Mesothelial cell of epicardium (in vitro differentiated cells): ENCODE results near the gene C10orf90. TPM values are rescaled to one million over a fixed set of nuclear protein-coding genes. Genes with fewer than 3 reads are reported as not detected.

Experiments
- DNase-seq, 2 experiments: peaks; one replicate each; pipeline ENCODE4 v3.0.0; 2021; ENCODE audit warnings: low spot score in 2 of 2; ENCODE audit not compliant: unreplicated experiment in 2 of 2
- H3K27ac Mint-ChIP-seq: 2 replicates; pipeline ENCODE4 v1.8.0; 2021; ENCODE audit warnings: mixed read lengths
- H3K27me3 Mint-ChIP-seq: 2 replicates; pipeline ENCODE4 v1.8.0; 2021; ENCODE audit warnings: low read depth, mixed read lengths
- H3K36me3 Mint-ChIP-seq: 2 replicates; pipeline ENCODE4 v1.8.0; 2021; ENCODE audit warnings: mixed read lengths
- H3K4me1 Mint-ChIP-seq: 2 replicates; pipeline ENCODE4 v1.8.0; 2021; ENCODE audit warnings: mixed read lengths
- H3K4me3 Mint-ChIP-seq: 2 replicates; pipeline ENCODE4 v1.8.0; 2021; ENCODE audit warnings: mild to moderate bottlenecking, moderate library complexity, mixed read lengths
- H3K9me3 Mint-ChIP-seq: 2 replicates; pipeline ENCODE4 v1.8.0; 2021; ENCODE audit warnings: mixed read lengths
- total RNA-seq: library from RNA; stranded (reverse); gene quantifications from 3 replicates; pipeline ENCODE4 v1.2.1, GENCODE V29; 2021
- TF ChIP-seq, protein P1 (sequence below): fragments of 200-600 bp; sonication (generic); IDR thresholded peaks from one replicate; pipeline ENCODE4 v1.5.0; 2021; ENCODE audit warnings: antibody characterized with exemption; ENCODE audit not compliant: unreplicated experiment

Gene C10orf90, protein sequence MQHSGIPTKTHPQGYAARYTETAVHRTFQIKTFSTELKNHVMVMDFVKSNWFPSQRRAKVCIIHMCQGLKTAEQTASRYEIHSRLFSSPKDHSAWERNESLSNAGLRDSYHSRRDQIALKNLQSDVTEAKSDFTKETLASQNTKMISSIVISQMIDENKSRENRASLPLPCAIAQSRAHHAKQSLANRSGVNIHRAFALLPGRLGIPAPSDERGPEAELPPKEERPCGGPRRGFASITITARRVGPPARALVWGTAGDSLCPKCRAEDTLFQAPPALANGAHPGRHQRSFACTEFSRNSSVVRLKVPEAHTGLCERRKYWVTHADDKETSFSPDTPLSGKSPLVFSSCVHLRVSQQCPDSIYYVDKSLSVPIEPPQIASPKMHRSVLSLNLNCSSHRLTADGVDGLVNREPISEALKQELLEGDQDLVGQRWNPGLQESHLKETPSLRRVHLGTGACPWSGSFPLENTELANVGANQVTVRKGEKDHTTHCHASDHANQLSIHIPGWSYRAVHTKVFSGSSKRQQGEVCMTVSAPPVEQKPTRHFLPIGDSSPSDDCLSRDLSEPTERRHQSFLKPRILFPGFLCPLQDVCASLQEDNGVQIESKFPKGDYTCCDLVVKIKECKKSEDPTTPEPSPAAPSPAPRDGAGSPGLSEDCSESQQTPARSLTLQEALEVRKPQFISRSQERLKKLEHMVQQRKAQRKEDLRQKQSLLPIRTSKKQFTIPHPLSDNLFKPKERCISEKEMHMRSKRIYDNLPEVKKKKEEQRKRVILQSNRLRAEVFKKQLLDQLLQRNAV
- total RNA-seq: not detected in 3 replicates

DNA sequence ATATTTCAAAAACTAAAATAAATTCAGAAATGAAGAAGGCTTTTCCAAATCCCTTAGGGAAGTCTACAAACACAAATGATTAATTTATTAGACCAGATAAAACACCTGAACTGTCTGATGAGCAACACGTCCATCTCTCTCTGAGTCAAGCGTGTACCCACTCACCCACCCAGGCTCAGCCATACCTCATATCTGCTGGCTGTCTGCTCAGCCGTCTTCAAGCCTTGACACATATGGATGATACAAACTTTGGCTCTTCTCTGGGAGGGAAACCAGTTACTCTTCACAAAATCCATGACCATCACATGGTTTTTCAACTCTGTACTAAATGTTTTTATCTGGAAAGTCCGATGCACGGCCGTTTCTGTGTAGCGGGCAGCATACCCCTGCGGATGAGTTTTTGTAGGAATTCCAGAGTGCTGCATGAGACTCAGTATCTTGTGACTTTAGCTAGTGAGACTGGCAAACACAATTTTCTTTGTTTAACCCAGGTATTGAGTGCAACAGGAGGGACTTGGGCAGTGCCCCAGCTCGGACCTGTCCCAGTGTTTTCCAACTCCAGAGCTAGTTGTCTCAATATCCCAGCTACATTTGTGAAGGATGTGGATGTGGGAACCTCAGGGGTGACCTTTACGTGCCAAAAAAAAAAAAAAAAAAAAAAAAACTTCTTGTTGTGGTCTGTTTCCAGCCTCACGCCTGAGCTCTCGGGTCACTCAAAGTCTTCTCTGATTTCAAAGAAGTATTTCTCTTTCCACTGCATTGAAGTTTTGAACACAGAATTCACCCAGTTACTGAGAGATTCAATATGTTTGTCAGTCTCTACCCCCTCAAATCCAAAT lies at the start of gene C10orf90:
Gene C10orf90 (minus strand): TSS at position 638 of the 839 bp plus-strand sequence. CDS start 213 bp downstream, at position 425.
- no peak within 1 kb of the TSS for H3K4me3 Mint-ChIP-seq
- H3K9me3 Mint-ChIP-seq: no peaks in the 10 kb centered on the region
- H3K4me1 Mint-ChIP-seq: peaks cover 7% of the 10 kb centered on the region
- no peak for DNase-seq
- peaks cover 10% of the 10 kb centered on the region for H3K27me3 Mint-ChIP-seq
- TF ChIP-seq, protein P1, sequence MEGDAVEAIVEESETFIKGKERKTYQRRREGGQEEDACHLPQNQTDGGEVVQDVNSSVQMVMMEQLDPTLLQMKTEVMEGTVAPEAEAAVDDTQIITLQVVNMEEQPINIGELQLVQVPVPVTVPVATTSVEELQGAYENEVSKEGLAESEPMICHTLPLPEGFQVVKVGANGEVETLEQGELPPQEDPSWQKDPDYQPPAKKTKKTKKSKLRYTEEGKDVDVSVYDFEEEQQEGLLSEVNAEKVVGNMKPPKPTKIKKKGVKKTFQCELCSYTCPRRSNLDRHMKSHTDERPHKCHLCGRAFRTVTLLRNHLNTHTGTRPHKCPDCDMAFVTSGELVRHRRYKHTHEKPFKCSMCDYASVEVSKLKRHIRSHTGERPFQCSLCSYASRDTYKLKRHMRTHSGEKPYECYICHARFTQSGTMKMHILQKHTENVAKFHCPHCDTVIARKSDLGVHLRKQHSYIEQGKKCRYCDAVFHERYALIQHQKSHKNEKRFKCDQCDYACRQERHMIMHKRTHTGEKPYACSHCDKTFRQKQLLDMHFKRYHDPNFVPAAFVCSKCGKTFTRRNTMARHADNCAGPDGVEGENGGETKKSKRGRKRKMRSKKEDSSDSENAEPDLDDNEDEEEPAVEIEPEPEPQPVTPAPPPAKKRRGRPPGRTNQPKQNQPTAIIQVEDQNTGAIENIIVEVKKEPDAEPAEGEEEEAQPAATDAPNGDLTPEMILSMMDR: no peak
- no peak within 1 kb of the TSS for H3K27ac Mint-ChIP-seq
- no peaks in the 10 kb centered on the region for H3K36me3 Mint-ChIP-seq

DNA sequence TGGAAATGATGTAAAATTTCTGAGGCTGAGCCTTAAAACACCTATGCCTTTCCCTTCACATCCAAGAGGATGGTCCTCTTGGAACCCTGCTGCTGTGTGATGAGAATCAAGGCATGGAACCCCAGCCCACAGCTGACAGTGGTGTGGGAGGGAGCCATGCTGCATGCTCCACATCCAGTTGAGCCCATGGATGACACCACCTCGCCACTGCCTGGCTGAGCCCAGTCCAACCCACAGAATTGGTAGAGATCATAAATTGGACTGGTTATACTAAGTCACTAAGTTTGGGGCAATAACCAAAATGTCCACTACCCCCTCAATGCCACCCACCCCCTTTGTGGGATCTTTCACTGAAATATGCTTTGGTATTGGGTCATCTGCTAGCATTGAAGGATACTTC lies 45.9 kb upstream of the C10orf90 start:
- no peak overlapping the region for H3K27ac Mint-ChIP-seq
- no peak overlapping the region for H3K4me3 Mint-ChIP-seq
- H3K36me3 Mint-ChIP-seq: no peaks in the 10 kb centered on the region
- H3K9me3 Mint-ChIP-seq: peaks cover 8% of the 10 kb centered on the region
- no peaks in the 10 kb centered on the region for H3K4me1 Mint-ChIP-seq
- TF ChIP-seq, protein P1: no peak
- no peak for DNase-seq
- H3K27me3 Mint-ChIP-seq: peaks cover 48% of the 10 kb centered on the region

DNA sequence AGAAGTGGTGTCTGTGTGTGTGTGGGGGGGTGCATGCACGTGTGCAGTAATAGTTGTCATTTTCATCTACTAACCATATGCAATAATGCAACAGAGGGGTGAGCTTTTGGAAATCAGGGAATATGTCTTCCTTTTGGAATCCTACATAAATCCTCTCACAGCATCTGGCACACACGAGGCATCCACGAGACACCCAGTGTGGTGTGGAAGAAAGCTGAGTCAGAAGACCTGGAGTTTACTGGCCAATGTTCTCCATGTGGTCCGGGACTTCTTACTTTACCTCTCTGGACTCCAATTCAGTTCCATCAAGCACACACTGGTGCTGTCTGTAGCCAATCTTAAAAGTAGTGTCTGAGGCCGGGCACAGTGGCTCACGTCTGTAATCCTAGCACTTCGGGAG lies 43.1 kb upstream of the C10orf90 start:
- no peak overlapping the region for H3K4me3 Mint-ChIP-seq

DNA sequence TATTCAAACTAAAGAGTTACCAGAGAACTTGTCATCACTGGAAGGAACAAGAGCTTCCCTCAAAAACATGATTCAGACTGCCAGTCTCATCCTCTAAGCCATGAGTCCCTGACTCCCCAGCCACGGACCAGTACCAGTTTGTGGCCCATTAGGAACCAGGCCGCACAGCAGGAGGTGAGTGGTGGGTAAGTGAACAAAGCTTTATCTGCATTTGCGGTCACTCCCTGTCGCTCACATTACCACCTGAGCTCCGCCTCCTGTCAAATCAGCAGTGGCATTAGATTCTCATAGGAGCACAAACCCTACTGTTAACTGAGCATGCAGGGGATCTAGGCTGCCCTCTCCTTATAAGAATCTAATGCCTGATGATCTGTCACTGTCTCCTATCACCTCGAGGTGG lies 42.2 kb upstream of the C10orf90 start:
- Mint-ChIP-seq H3K9me3 (peaks cover 18% of the 10 kb centered on the region), H3K27ac (no peak overlapping the region), H3K4me3 (no peak overlapping the region), H3K27me3 (peaks cover 19% of the 10 kb centered on the region), H3K4me1 (no peaks in the 10 kb centered on the region), H3K36me3 (no peaks in the 10 kb centered on the region)
- DNase-seq: no peak
- TF ChIP-seq, protein P1: no peak

More for the DNA sequence above, 43.1 kb upstream of the C10orf90 start:
- DNase-seq: no peak
- peaks cover 18% of the 10 kb centered on the region for H3K9me3 Mint-ChIP-seq
- H3K4me1 Mint-ChIP-seq: no peaks in the 10 kb centered on the region
- H3K36me3 Mint-ChIP-seq: no peaks in the 10 kb centered on the region
- no peak overlapping the region for H3K27ac Mint-ChIP-seq
- TF ChIP-seq, protein P1: no peak
- peaks cover 27% of the 10 kb centered on the region for H3K27me3 Mint-ChIP-seq

DNA sequence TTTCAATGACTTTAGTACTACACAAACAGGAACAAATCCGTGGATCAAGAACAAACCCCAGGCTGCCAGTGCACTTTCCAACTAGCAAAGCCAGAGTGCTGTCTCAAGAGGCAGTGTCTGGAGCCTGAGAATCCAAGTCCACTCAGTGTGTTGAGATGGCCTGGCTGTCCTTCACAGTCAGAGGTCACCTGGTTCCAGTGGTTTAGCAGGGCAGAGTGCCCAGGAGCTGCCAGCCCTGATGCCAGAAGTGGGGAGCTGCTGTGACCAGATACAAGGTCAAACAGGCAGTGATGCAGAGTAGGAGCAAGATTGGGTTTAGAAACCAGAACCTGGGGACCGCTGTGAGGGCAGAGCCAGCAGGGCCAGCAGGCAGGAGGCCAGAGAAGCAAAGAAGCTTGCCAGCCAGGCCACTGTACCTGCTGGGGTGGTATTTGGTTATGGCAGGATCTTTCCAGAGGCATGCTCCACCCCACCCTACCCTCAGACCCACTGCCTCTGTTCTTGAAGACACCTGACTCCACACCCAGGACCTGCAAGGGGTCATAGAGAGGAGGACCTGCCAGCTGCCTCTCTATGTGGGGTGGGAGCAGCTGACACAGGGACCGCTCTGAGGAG lies 35.6 kb upstream of the C10orf90 start:
- Mint-ChIP-seq H3K4me1 (peaks cover 3% of the 10 kb centered on the region), H3K9me3 (peaks cover 8% of the 10 kb centered on the region), H3K27me3 (peaks cover 19% of the 10 kb centered on the region), H3K4me3 (no peak overlapping the region), H3K27ac (no peak overlapping the region), H3K36me3 (no peaks in the 10 kb centered on the region)
- TF ChIP-seq, protein P1: no peak
- DNase-seq: no peak
